PC-9 (cell line): ENCODE data around the gene IL32. TPM values are rescaled to one million over a fixed set of nuclear protein-coding genes. Genes with fewer than 3 reads are reported as not detected.

Experiments
- BruUV-seq: library from RNA; stranded (reverse); fragments of 400-500 nt; replicated peaks from 2 replicates; lab custom pipeline; 2021; lab: Mats Ljungman, UMichigan
- CTCF ChIA-PET: fragments of 300-600 bp; sonication (Branson Sonifier 250); formaldehyde crosslinking; loops from one replicate; lab custom pipeline; 2022; ENCODE audit warnings: antibody characterized with exemption; lab: Charles Lee
- POLR2A ChIA-PET: fragments of 300-600 bp; sonication (Branson Sonifier 250); formaldehyde crosslinking; loops from one replicate; lab custom pipeline; 2022; ENCODE audit warnings: antibody characterized with exemption; ENCODE audit not compliant: unreplicated experiment; lab: Charles Lee
- DNase-seq, 2 experiments: peaks; one replicate each; pipeline versions ENCODE4 v3.0.0 to v3.0.0-alpha.2; 2015 to 2022; ENCODE audit warnings: mixed read lengths in 1 of 2
- H2AFZ ChIP-seq: fragments of 200-600 bp; sonication (generic); 2 replicates; pipeline ENCODE4 v1.8.1; 2017; ENCODE audit warnings: antibody characterized with exemption
- H3F3A ChIP-seq: fragments of 200-600 bp; sonication (generic); 2 replicates; pipeline ENCODE4 v1.8.1; 2017; ENCODE audit warnings: antibody characterized with exemption, mild to moderate bottlenecking, low read depth; ENCODE audit not compliant: insufficient read depth
- H3K27ac ChIP-seq: fragments of 200-600 bp; sonication (generic); 2 replicates; pipeline ENCODE4 v1.6.1; 2016; ENCODE audit warnings: mixed run types
- H3K27me3 ChIP-seq: fragments of 200-600 bp; sonication (generic); 2 replicates; pipeline ENCODE4 v1.6.1; 2016; ENCODE audit warnings: low read depth, mixed run types; ENCODE audit not compliant: insufficient read depth
- H3K36me3 ChIP-seq: fragments of 200-600 bp; sonication (generic); 2 replicates; pipeline ENCODE4 v1.6.1; 2016; ENCODE audit warnings: low read depth, mixed run types
- H3K4me1 ChIP-seq: fragments of 200-600 bp; sonication (generic); replicated peaks from 2 replicates; pipeline ENCODE4 v1.6.1; 2016; ENCODE audit warnings: mixed run types; ENCODE audit not compliant: insufficient read depth
- H3K4me2 ChIP-seq: fragments of 200-600 bp; sonication (generic); 2 replicates; pipeline ENCODE4 v1.6.1; 2017; ENCODE audit warnings: mixed run types
- H3K4me3 ChIP-seq: fragments of 200-600 bp; sonication (generic); 2 replicates; pipeline ENCODE4 v1.6.1; 2016; ENCODE audit warnings: mixed run types
- H3K79me2 ChIP-seq: fragments of 200-600 bp; sonication (generic); 2 replicates; pipeline ENCODE4 v1.6.1; 2017; ENCODE audit warnings: low read depth, mixed run types
- H3K9me2 ChIP-seq: fragments of 200-600 bp; sonication (generic); 2 replicates; pipeline ENCODE4 v1.8.1; 2017; ENCODE audit warnings: mild to moderate bottlenecking; ENCODE audit not compliant: insufficient read depth
- H3K9me3 ChIP-seq: fragments of 200-600 bp; sonication (generic); 2 replicates; pipeline ENCODE4 v1.8.1; 2016; ENCODE audit warnings: low read depth; ENCODE audit not compliant: insufficient read depth
- H4K20me1 ChIP-seq: fragments of 200-600 bp; sonication (generic); 2 replicates; pipeline ENCODE4 v1.8.1; 2017; ENCODE audit not compliant: insufficient read depth
- CTCF ChIP-seq: fragments of 200-600 bp; sonication (generic); conservative IDR thresholded peaks from 2 replicates; pipeline ENCODE4 v1.6.1; 2017; ENCODE audit warnings: mixed run types, antibody characterized with exemption, mild to moderate bottlenecking, moderate library complexity
- EZH2 ChIP-seq: fragments of 200-600 bp; sonication (generic); IDR thresholded peaks from 2 replicates; pipeline ENCODE4 v1.8.0; 2017; ENCODE audit warnings: antibody characterized with exemption, low read depth
- intact Hi-C: fragments of 100-400 bp; cut with micrococcal nuclease; formaldehyde crosslinking; loops from one replicate; pipeline ENCODE4 v1.10.0; 2022; ENCODE audit not compliant: unreplicated experiment
- total RNA-seq: library from RNA; stranded (reverse); gene quantifications from 2 replicates; pipeline ENCODE4 v1.2.3, GENCODE V29; 2021

The IL32 gene
- total RNA-seq, 1 experiment from 2014 or later = 2.2 TPM

GRCh38 chr16:3023669-3024478, 41.6 kb upstream of the IL32 start, which contains the start of the genes HCFC1R1 and THOC6:
Gene HCFC1R1, minus strand, starts transcription at chr16:3023942. Its CDS starts 1 bp downstream, at chr16:3023941.
Gene THOC6, plus strand, starts transcription at chr16:3024035. Its CDS starts 292 bp downstream, at chr16:3024327.
- Histone ChIP-seq H3K4me1 (peaks cover 13% of the 10 kb centered on the region), H3F3A (peaks cover 51% of the 10 kb centered on the region), H2AFZ (no peak within 1 kb of the TSS), H4K20me1 (peaks cover 10% of the 10 kb centered on the region), H3K36me3 (peaks cover 11% of the 10 kb centered on the region), H3K27ac (peak within 1 kb of the TSS; percentile 97), H3K27me3 (no peaks in the 10 kb centered on the region), H3K9me2 (no peaks in the 10 kb centered on the region), H3K4me2 (peak within 1 kb of the TSS; percentile 100), H3K79me2 (peaks cover 28% of the 10 kb centered on the region), H3K9me3 (no peaks in the 10 kb centered on the region), H3K4me3 (peak within 1 kb of the TSS; percentile 76)
- ChIA-PET CTCF (interaction anchor here (0.5 to 1.8 kb wide), 3 partner anchors 17 to 137 kb away, joined by 3 to 8 read pairs (median 3); no protein-coding TSS in a partner anchor), POLR2A (interaction anchor here (0.5 to 5.1 kb wide), 10 partner anchors 9 to 1584 kb away, joined by 3 to 87 read pairs (median 6); partner anchors contain the start of genes CLDN9 and ZNF213)
- DNase-seq = peak; percentile 93 to 98
- no peak for TF ChIP-seq EZH2
- TF ChIP-seq CTCF = no peak
- intact Hi-C loops = loop anchor here (1.0 to 2.0 kb wide), 2 partner anchors 43 to 54 kb away; partner anchors contain the start of gene PKMYT1
- no TSS peak for BruUV-seq

DNA sequence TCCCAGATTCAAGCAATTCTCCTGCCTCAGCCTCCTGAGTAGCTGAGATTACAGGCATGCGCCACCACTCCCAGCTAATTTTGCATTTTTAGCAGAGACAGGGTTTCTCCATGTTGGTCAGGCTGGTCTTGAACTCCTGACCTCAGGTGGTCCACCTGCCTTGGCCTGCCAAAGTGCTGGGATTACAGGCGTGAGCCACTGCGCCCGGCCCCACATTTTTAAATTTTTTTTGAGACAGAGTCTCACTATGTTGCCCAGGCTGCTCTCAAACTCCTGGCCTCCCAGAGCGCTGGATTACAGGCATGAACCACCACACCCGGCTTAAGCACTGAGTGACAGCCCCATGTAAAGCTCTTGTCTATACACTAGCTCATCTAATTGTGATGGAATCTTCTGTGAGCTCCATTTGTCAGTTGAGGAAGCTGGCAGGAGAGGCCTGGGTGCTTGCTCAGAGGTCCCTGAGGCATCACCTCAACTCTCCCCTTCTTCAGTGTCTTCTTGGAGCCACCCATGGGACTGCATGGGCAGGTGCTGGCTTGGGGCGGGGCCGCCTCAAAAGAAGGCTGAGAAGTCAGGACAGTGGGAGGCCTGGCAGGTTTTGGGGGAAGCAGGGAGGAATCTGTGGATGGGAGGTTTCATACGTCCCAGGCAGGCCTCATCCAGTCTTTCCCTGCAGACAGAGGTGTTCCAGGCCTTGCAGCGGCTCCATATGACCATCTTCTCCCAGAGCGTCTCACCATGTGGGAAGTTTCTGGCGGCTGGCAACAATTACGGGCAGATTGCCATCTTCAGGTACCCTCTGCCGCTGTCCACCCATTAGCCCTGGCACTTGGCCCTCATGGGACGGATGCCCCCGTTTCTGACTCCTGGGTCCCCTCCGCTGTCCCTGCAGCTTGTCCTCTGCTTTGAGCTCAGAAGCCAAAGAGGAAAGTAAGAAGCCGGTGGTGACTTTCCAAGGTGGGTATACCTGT, 40.1 kb upstream of the IL32 start:
- DNase-seq = no peak
- Histone ChIP-seq H3K4me3 (no peak overlapping the region; the same call in 1 of the 2 replicates), H3K27ac (no peak overlapping the region), H4K20me1 (peaks cover 10% of the 10 kb centered on the region), H2AFZ (no peak overlapping the region), H3K9me3 (no peaks in the 10 kb centered on the region), H3K27me3 (no peaks in the 10 kb centered on the region), H3K9me2 (no peaks in the 10 kb centered on the region), H3K79me2 (peaks cover 27% of the 10 kb centered on the region), H3K4me2 (peak overlapping the region; percentile 100), H3K4me1 (peaks cover 13% of the 10 kb centered on the region), H3K36me3 (peaks cover 11% of the 10 kb centered on the region), H3F3A (peaks cover 51% of the 10 kb centered on the region)
- intact Hi-C loops = no loop called here
- no TSS peak for BruUV-seq
- TF ChIP-seq EZH2 (no peak), CTCF (no peak)
- ChIA-PET CTCF (interaction anchor here (0.6 to 0.7 kb wide), 6 partner anchors 21 to 158 kb away, joined by 3 to 15 read pairs (median 5); no protein-coding TSS in a partner anchor), POLR2A (interaction anchor here (0.6 to 0.7 kb wide), 2 partner anchors 15 to 1292 kb away, joined by 3 to 24 read pairs; no protein-coding TSS in a partner anchor)

DNA sequence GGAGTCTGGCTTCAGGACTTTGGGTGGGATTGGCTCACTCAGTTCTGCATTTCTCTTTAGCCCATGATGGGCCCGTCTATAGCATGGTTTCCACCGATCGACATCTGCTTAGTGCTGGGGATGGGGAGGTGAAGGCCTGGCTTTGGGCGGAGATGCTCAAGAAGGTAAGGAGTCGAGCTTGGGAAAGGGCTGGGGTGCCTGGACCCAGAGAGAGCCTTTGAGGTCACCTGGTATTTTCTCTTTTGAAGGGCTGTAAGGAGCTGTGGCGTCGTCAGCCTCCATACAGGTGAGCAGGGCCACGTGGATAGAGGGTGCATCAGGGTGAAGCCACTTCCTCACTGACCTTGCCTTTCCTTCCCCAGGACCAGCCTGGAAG, 39.4 kb upstream of the IL32 start:
- Histone ChIP-seq H3K9me2 (no peaks in the 10 kb centered on the region), H3K79me2 (peaks cover 23% of the 10 kb centered on the region), H3F3A (peaks cover 52% of the 10 kb centered on the region), H3K27ac (no peak overlapping the region), H3K4me3 (no peak overlapping the region), H4K20me1 (peaks cover 10% of the 10 kb centered on the region), H3K4me1 (peaks cover 16% of the 10 kb centered on the region), H3K4me2 (no peak overlapping the region), H2AFZ (no peak overlapping the region), H3K36me3 (peaks cover 11% of the 10 kb centered on the region), H3K9me3 (no peaks in the 10 kb centered on the region), H3K27me3 (no peaks in the 10 kb centered on the region)
- DNase-seq = no peak
- TF ChIP-seq CTCF = no peak
- TF ChIP-seq EZH2 = no peak
- BruUV-seq = no TSS peak
- ChIA-PET POLR2A (interaction anchor here (0.6 kb wide), 1 partner anchor 15 kb away, joined by 3 read pairs; no protein-coding TSS in a partner anchor), CTCF (no interaction called here)
- intact Hi-C loops = no loop called here
